Astrocyte (in vitro differentiated cells and primary cell): ENCODE measurements around the gene FHL2. TPM values are rescaled to one million over a fixed set of nuclear protein-coding genes. Genes with fewer than 3 reads are reported as not detected.

Source experiments
- DNase-seq: peaks from one replicate; pipeline ENCODE4 v3.0.0-alpha.2; 2010; ENCODE audit warnings: low read depth
- FAIRE-seq: peaks from 2 replicates; lab custom pipeline; 2011; peaks lifted over from hg19 to GRCh38; lab: Jason Lieb, UNC
- H2AFZ ChIP-seq: 2 replicates; pipeline ENCODE4 v1.6.0; 2012; ENCODE audit warnings: low read depth, low read length, inconsistent platforms
- H3K27ac ChIP-seq: 2 replicates; pipeline ENCODE4 v1.5.1; 2011; ENCODE audit warnings: low read depth, low read length, inconsistent platforms
- H3K27me3 ChIP-seq: 2 replicates; pipeline ENCODE4 v1.6.0; 2011; ENCODE audit warnings: low read length, inconsistent platforms; ENCODE audit not compliant: insufficient read depth
- H3K36me3 ChIP-seq: 2 replicates; pipeline ENCODE4 v1.5.1; 2011; ENCODE audit warnings: low read length, inconsistent platforms; ENCODE audit not compliant: insufficient read depth
- H3K4me1 ChIP-seq: 2 replicates; pipeline ENCODE4 v1.5.1; 2011; ENCODE audit warnings: low read length, inconsistent platforms; ENCODE audit not compliant: insufficient read depth
- H3K4me2 ChIP-seq: 2 replicates; pipeline ENCODE4 v1.6.0; 2012; ENCODE audit warnings: low read length, inconsistent platforms
- H3K4me3 ChIP-seq: 2 replicates; pipeline ENCODE4 v1.5.1; 2011; ENCODE audit warnings: low read depth, mild to moderate bottlenecking, low read length, inconsistent platforms; ENCODE audit not compliant: insufficient read depth
- H3K79me2 ChIP-seq: 2 replicates; pipeline ENCODE4 v1.6.0; 2012; ENCODE audit warnings: mild to moderate bottlenecking, low read length, inconsistent platforms; ENCODE audit not compliant: insufficient read depth
- H3K9ac ChIP-seq: 2 replicates; pipeline ENCODE4 v1.6.0; 2012; ENCODE audit warnings: mild to moderate bottlenecking, low read length, inconsistent platforms
- H3K9me3 ChIP-seq: 2 replicates; pipeline ENCODE4 v1.5.1; 2012; ENCODE audit warnings: low read depth, mild to moderate bottlenecking, low read length, inconsistent platforms; ENCODE audit not compliant: insufficient read depth
- H4K20me1 ChIP-seq: 2 replicates; pipeline ENCODE4 v1.6.0; 2012; ENCODE audit warnings: low read length, inconsistent platforms; ENCODE audit not compliant: insufficient read depth
- H3K27ac Mint-ChIP-seq: one replicate; pipeline ENCODE4 v1.8.0; 2021; ENCODE audit warnings: mild to moderate bottlenecking, mixed read lengths; ENCODE audit not compliant: unreplicated experiment
- H3K27me3 Mint-ChIP-seq: one replicate; pipeline ENCODE4 v1.8.0; 2021; ENCODE audit warnings: low read depth, mixed read lengths; ENCODE audit not compliant: unreplicated experiment
- H3K36me3 Mint-ChIP-seq: one replicate; pipeline ENCODE4 v1.8.0; 2021; ENCODE audit warnings: low read depth, mixed read lengths; ENCODE audit not compliant: unreplicated experiment
- H3K4me1 Mint-ChIP-seq: one replicate; pipeline ENCODE4 v1.8.0; 2021; ENCODE audit warnings: low read depth, mixed read lengths; ENCODE audit not compliant: unreplicated experiment
- H3K4me3 Mint-ChIP-seq: one replicate; pipeline ENCODE4 v1.8.0; 2021; ENCODE audit warnings: mild to moderate bottlenecking, moderate library complexity, mixed read lengths; ENCODE audit not compliant: unreplicated experiment
- H3K9me3 Mint-ChIP-seq: one replicate; pipeline ENCODE4 v1.8.0; 2021; ENCODE audit warnings: mild to moderate bottlenecking, mixed read lengths; ENCODE audit not compliant: unreplicated experiment
- EZH2 ChIP-seq: IDR thresholded peaks from 2 replicates; pipeline ENCODE4 v1.6.1; 2012; ENCODE audit warnings: mild to moderate bottlenecking, low read length, inconsistent platforms; ENCODE audit not compliant: insufficient read depth
- total RNA-seq: library from RNA; stranded (reverse); gene quantifications from 2 replicates; pipeline ENCODE4 v1.2.1, GENCODE V29; 2021
- TF ChIP-seq, protein P1 (sequence below): IDR thresholded peaks from 2 replicates; pipeline ENCODE4 v1.5.1; 2011; ENCODE audit warnings: low read depth, mild to moderate bottlenecking, inconsistent platforms, low read length, moderate library complexity; ENCODE audit not compliant: insufficient read depth

FHL2 gene
- total RNA-seq, 1 donor from 2014 or later = 104 TPM

DNA sequence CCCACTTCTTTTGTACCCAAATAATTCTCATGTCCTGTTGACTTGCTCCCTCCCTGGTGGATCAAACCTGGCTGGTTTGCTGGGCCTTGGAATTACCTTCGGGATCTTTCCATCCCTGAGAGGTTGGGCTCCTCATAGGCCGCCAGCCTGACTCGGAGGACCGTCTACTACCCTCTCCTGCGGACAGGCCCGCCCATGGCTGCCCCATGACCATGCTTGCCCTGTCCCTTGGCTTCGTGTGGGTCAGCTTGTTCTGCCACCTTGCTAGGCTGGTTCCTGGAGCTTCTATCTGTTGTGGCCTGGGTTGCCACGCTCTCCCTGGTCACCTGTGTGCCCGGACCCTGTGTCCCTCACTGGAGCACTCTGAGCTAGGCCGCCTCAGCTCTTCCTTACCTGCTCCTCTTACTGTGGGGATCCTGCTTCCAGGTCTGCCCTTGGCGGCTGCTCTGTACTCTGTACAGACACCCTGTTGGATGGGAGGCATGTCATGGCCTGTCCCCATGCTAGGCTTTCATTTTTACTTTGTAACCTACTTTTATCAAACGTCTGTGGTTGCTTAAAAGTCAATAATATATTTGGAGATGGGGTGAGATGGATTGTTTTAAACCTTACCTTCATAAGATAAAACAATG, 29.7 kb upstream of the FHL2 start:
- H3K4me2 ChIP-seq = no peak overlapping the region
- H3K36me3 ChIP-seq = no peaks in the 10 kb centered on the region
- TF ChIP-seq EZH2 = no peak
- TF ChIP-seq, protein P1, sequence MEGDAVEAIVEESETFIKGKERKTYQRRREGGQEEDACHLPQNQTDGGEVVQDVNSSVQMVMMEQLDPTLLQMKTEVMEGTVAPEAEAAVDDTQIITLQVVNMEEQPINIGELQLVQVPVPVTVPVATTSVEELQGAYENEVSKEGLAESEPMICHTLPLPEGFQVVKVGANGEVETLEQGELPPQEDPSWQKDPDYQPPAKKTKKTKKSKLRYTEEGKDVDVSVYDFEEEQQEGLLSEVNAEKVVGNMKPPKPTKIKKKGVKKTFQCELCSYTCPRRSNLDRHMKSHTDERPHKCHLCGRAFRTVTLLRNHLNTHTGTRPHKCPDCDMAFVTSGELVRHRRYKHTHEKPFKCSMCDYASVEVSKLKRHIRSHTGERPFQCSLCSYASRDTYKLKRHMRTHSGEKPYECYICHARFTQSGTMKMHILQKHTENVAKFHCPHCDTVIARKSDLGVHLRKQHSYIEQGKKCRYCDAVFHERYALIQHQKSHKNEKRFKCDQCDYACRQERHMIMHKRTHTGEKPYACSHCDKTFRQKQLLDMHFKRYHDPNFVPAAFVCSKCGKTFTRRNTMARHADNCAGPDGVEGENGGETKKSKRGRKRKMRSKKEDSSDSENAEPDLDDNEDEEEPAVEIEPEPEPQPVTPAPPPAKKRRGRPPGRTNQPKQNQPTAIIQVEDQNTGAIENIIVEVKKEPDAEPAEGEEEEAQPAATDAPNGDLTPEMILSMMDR = no peak
- Mint-ChIP-seq H3K27me3 (peaks cover 3% of the 10 kb centered on the region), H3K4me1 (peaks cover 10% of the 10 kb centered on the region), H3K9me3 (peaks cover 11% of the 10 kb centered on the region), H3K27ac (no peak overlapping the region), H3K4me3 (no peak overlapping the region), H3K36me3 (no peaks in the 10 kb centered on the region)
- no peak overlapping the region for H2AFZ ChIP-seq
- DNase-seq = no peak
- H3K9ac ChIP-seq = no peak overlapping the region
- H3K4me3 ChIP-seq = no peak overlapping the region
- no peaks in the 10 kb centered on the region for H3K79me2 ChIP-seq
- H3K9me3 ChIP-seq = no peaks in the 10 kb centered on the region
- H3K27ac ChIP-seq = no peak overlapping the region
- no peak for FAIRE-seq
- peaks cover 20% of the 10 kb centered on the region for H3K27me3 ChIP-seq
- peaks cover 3% of the 10 kb centered on the region for H3K4me1 ChIP-seq
- no peaks in the 10 kb centered on the region for H4K20me1 ChIP-seq

DNA sequence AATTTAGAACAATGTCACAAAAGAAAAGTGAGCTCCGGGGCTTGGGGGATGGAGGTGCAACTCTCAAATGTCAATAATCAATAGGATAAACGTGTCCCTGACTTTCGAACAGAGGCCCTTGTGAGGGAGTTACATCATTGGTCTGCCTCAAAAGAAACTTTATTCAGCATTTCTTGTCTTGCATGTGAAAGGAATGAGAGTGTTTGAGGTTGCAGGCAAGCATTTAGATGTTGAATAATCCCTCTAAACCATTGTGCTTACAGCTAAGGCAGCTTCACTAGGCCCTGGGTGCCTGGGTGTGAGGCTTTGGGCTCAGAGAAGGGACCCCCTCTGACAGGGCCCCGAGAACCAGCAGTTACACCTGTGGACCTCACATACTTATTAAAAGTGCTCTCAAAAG, 28.6 kb upstream of the FHL2 start:
- no peaks in the 10 kb centered on the region for H3K36me3 Mint-ChIP-seq
- no peak overlapping the region for H2AFZ ChIP-seq
- H3K4me3 ChIP-seq = no peak overlapping the region
- H3K9me3 Mint-ChIP-seq = peaks cover 18% of the 10 kb centered on the region
- no peak overlapping the region for H3K27ac Mint-ChIP-seq
- no peak for TF ChIP-seq EZH2
- TF ChIP-seq, protein P1 = no peak
- no peaks in the 10 kb centered on the region for H4K20me1 ChIP-seq
- no peak overlapping the region for H3K4me3 Mint-ChIP-seq
- no peak overlapping the region for H3K9ac ChIP-seq
- H3K4me1 ChIP-seq = peaks cover 3% of the 10 kb centered on the region
- H3K4me1 Mint-ChIP-seq = peaks cover 10% of the 10 kb centered on the region
- no peaks in the 10 kb centered on the region for H3K36me3 ChIP-seq
- FAIRE-seq (no peak), DNase-seq (no peak)
- peaks cover 18% of the 10 kb centered on the region for H3K27me3 ChIP-seq
- no peak overlapping the region for H3K4me2 ChIP-seq
- peaks cover 2% of the 10 kb centered on the region for H3K27me3 Mint-ChIP-seq
- no peaks in the 10 kb centered on the region for H3K9me3 ChIP-seq
- no peaks in the 10 kb centered on the region for H3K79me2 ChIP-seq
- no peak overlapping the region for H3K27ac ChIP-seq

DNA sequence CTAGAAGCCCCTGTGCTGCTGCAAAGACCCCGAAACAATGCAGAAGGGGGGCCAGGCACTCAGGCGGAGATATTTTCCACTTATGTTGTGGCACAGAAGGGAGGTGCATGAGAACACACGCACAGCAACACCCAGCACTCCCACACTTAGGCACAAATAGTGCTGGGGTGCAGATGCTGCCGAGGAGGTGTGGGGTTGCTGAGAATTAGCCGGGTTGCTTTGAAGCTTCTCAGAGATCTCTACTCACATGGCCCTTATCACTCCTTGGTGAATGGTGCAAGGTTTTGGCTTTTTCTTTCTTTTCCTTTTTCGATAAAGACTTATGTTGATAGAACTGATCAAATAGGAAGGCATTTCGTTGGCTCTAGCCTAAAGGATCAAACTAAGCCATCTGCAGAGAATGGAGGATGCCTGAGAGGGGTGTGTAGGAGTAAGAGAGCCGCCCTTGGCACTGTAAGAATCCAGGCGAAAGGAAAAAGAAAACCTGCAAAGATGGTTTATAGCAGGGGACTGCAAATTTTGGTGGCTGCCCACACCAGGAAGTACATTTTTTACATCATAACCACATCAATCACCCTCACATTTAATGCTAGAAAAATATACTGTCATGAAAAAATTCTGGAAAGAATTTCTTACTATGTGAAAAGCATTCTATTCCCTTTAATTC, 27.9 kb upstream of the FHL2 start:
- Histone ChIP-seq H4K20me1 (no peaks in the 10 kb centered on the region), H3K79me2 (no peaks in the 10 kb centered on the region), H3K9me3 (no peaks in the 10 kb centered on the region), H3K27me3 (peaks cover 20% of the 10 kb centered on the region), H3K4me2 (no peak overlapping the region), H2AFZ (no peak overlapping the region), H3K27ac (no peak overlapping the region), H3K9ac (no peak overlapping the region), H3K4me1 (no peaks in the 10 kb centered on the region), H3K36me3 (no peaks in the 10 kb centered on the region), H3K4me3 (no peak overlapping the region)
- TF ChIP-seq EZH2 = no peak
- TF ChIP-seq, protein P1 = no peak
- no peak for FAIRE-seq
- H3K9me3 Mint-ChIP-seq = peaks cover 19% of the 10 kb centered on the region
- peaks cover 10% of the 10 kb centered on the region for H3K4me1 Mint-ChIP-seq
- no peak overlapping the region for H3K27ac Mint-ChIP-seq
- H3K36me3 Mint-ChIP-seq = no peaks in the 10 kb centered on the region
- no peak for DNase-seq
- peaks cover 2% of the 10 kb centered on the region for H3K27me3 Mint-ChIP-seq
- no peak overlapping the region for H3K4me3 Mint-ChIP-seq
